Activated CD8-positive, alpha-beta memory T cell treated with anti-CD3 and anti-CD28 coated beads, Interleukin-2, amount 50 U/mL, for 1 hour (primary cell): Measurements from ENCODE around the gene METTL9.
A peak's percentile ranks its signal among the peaks of the same experiment; 100 is the strongest.
"Not testable (repeated sequence)": the region's sequence is repeated elsewhere in the genome, so short reads cannot be mapped to it uniquely, and the experiment has no call there.

Experiments used
- DNase-seq: peaks from one replicate; pipeline ENCODE4 v3.0.0-alpha.2; 2020; ENCODE audit errors: extremely low read depth

METTL9 gene

DNA sequence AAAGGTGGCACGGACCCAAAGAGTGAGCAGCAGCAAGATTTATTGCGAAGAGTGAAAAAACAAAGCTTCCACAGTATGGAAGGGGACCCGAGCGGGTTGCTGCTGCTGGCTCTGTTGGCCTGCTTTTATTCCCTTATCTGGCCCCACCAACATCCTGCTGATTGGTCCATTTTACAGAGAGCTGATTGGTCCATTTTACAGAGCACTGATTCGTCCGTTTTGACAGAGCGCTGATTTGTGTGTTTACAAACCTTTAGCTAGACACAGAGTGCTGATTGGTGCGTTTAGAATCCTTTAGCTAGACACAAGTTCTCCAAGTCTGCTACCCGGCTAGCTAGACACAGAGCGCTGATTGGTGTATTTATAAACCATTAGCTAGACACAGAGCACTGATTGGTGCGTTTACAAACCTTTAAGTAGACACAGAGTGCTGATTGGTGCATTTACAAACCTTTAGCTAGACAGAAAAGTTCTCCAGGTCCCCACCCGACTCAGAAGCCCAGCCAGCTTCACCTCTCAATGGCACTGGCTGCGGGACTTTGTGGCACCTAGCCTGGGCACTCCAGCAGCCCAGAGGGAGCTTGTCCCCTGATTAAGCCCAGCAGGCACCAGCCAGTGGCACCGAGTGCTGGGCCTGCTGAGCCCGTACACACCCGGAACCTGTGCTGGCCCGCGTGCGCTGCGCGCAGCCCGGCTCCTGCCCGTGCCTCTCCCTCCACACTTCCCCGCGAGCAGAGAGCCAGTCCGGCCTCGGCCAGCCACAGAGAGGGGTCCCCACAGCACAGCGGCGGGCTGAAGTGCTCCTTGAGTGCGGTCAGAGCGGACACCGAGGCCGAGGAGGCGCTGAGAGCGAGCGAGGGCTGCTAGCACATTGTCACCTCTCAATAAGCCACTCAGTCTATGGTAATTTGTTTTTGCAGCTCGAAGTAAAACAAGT lies 37.9 kb downstream of the METTL9 start:
- no peak for DNase-seq

DNA sequence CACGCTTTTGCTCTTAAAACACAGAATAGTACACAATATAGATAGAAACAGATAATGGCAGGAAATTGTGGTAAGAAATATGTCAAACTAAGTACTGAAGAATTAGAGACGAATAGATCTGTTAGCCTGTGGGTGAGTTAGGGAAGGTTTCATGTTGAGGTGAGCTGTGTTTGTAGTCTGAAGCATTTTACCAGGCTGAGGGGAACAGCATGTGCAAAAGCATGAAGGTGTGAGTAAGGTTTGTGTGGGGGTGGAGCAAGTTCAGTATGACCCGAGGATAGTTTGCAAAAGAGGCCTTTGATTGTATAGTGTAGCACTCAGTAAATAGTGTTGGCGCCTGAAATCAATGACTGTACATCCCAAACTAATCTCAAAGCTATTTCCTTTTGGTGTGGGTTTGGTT lies 39.2 kb downstream of the METTL9 start:
- no peak for DNase-seq

DNA sequence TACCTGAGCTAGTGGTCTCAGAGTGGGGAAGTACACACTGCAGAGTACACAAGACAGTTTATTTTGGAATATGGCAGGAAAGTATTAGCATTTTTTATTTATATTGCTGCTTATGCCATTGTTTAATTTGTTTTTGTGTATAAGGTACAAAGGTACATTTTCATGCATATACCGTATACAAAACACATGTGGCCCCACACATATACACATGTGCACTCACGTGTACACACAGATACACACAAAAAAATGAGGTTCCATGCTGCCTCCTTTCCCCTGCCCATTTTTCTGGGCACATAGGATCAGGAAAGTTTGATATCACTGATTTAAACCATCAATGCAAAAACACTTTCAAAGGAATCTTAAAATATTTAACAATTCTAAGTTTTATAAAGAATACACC lies 40.1 kb downstream of the METTL9 start:
- no peak for DNase-seq

DNA sequence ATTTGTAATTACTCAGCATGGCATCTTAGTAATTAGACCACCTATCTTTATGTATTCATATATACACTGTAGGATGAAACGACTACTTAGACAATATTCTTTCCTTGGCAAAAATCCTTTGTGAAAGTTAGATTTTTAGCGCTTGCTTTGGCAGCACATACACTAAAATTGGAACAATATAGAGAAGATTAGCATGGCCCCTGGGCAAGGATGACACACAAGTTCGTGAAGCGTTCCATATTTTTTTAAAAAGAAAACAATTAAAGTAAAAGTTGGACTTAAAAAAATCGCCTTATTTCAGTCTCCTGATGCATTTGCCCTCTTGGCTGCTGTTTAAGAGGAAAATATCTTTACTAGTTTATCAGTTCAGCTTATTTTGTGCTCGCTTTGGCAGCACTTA lies 42.5 kb downstream of the METTL9 start:
- no peak for DNase-seq

DNA sequence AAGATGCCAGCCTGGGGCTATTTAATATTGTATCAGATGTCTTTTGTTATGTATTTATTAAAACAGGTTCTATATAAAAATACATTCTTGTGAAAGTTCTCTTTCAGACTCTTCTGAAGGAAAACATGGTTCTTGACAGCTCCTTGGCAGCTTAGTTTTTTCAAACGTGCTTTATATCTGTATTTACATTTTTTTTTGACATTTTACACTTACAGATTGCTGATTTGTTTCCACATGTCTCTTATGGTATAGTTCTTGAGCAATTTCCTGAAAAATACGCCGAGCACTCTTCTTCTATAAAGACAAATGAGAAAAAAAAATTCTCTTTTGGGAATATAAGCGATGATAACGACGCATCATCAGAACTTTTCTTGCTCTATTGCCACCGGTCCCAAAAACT lies 43.5 kb downstream of the METTL9 start:
- no peak for DNase-seq

DNA sequence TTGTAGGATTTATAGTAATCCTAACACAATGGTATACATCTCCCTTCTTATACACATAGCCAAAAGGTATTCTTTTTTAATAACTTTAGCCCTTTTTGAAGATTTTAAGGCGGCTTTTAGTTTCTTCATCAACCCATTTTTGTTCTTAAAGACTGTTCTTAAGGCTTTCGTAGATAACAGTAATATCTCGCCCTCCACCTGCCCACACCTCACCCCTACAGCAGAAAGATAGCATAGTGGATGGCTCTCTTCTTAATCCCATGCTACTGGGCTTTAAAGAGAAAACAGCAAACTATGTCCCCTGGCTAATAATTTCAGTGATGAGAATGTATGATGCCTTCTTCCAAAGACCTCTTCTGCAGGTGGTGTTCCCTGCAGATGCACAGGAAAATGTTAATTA lies 44.4 kb downstream of the METTL9 start:
- DNase-seq: no peak

DNA sequence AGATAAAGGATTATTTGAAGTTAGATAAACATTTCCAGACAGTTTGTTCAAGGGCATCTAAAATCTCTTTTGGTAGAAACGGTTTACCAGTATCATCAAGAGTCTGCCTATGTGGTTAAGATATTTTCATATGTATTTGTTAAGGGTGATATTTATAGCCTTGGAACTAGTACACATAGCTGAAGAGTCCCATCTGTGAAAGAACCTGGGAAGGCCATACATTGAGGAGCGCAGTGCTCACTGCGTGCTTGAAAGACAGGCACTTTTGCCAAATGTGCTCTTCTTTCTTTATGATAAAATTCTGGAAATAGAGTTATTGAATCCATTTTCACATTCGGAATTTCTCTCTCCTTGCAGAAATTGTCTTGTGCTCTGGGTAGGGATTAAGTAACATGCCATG lies 45.3 kb downstream of the METTL9 start:
- DNase-seq: no peak

DNA sequence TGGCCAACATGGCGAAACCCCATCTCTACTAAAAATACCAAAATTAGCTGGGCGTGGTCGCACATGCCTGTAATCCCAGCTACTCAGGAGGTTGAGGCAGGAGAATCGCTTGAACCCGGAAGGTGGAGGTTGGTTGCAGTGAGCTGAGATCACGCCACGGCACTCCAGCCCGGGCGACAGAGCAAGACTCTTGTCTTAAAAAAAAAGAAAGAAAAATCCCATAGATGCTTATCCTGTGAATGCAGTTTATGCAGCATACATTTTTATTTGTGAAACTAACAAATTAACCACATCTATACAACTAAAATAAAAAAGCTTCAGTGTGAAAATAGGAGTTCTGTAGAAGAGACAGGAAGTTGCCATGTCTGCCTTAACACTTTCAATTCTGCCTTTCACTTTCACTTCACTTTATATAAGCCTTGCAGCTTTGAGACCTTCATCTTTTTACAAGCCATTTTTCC lies 45.9 kb downstream of the METTL9 start:
- DNase-seq: no peak

DNA sequence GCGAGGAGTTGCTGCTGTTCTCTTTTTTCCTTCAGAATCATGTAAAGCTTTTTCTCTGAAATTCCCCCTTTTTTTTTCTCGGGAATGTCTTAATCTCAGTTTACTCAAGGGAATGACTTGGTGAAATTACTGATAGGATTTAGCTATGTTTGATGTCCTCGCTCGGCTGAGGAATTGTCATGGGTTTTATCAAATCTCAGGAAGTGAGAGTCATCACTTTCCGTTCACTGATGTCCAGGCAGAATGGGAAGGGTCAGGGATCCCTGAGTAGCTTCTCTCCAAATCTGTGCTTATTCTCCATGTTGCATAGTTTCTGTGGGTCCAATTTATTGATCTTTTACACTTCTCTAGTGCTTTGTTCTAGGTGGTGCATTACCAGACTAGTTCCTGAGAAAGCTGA lies 46.7 kb downstream of the METTL9 start:
- DNase-seq: no peak

DNA sequence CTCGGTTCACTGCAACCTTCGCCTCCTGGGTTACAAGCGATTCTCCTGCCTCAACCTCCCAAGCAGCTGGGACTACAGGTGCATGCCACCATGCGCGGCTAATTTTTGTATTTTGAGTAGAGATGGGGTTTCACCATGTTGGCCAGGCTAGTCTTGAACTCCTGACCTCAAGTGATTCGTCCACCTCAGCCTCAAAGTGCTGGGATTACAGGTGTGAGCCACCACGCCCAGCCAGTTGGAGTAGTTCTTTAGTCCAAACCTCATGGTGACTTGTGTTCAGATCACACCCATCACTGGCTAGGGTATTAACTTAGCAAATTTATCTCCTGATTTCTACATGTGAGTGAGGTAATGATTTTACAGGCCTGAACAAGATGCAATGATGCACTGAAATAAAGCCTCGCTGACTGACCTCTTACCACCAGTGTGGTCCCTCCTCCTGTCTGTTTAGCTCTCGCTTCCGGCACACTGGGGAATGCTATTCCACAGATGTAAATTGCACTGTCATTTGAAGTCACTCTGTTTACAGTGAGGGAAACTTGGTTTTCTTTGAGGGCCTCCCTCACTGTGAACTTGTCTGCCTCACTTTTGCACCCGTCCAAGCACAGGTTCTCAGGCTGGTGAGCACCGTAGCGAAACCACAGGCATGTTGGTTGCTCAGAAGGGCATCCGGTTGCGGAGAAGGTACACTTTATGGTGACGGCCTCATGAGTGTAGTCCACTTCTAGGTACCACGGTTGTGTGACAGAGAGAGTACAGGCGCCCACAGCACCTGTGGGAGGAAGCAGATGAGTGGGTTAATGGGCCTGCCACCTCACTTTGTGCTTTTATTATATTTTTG lies 47.6 kb downstream of the METTL9 start:
- DNase-seq: peak; percentile 50

DNA sequence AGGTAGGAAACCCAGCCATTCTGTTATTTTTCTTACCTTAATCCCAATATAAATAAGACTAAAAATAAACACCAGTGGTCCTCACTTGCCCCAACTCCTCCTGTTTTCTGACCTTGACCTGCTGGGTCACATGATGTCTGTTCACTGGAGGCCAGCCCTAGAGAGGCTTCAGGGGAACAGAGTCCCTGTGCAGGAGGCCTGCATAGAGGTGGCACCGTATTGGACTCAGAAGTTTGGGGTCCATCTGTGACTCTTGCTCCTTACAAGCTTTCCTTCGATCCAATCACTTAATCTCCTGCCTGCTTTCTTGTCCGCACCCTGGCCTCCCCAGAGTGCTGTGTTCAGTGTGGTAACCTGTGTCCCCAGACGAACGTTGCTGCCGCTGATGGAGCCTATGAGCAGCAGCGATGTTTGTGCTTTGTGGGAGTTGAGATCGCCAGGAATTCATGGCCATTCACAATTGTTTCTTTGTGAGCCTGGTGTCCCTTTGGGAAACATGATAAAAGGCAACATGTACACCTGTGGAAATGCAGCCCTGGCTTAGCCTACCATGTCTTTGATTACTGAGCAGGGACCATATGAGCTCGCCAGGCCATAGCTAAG lies 48.3 kb downstream of the METTL9 start:
- DNase-seq: no peak

DNA sequence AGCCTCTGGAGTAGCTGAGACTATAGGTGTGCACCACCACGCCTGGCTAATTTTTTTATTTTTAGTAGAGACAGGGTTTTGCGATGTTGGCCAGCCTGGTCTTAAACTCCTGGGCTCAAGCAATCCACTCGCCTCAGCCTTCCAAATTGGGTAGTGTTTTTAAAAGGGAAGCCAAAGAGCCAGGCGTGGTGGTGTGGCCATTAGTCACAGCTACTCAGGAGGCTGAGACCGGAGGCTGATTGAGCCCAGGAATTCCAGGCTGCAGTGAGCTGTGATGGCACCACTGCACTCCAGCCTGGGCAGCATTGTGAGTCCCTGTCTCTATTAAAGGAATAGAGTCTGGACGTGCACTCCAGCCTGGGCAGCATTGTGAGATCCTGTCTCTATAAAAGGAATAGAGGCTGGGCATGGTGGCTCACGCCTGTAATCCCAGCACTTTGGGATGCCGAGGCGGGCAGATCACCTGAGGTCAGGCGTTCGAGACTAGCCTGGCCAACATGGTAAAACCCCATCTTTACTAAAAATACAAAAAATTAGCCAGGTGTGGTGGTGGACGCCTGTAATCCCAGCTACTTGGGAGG lies 50.5 kb downstream of the METTL9 start:
- DNase-seq: not testable (repeated sequence)

DNA sequence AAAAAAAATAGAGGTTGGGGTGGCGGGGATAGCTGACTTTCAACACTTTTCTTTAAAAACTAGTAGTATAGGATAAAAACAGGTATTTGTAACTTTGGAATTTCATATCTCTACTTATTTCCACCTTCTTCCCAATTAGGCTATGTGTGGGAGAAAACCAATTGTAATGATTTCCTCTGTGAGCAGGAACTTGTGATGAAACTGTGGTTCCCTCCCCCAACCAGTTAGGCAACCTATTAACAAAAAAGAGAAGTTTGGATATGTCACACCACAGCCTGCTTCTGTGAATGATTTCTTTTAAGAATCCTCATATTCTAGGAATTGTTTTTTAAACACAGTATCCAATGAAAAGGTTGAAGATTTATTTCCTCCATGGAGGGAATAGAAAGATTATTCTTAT lies 51.1 kb downstream of the METTL9 start:
- DNase-seq: no peak

DNA sequence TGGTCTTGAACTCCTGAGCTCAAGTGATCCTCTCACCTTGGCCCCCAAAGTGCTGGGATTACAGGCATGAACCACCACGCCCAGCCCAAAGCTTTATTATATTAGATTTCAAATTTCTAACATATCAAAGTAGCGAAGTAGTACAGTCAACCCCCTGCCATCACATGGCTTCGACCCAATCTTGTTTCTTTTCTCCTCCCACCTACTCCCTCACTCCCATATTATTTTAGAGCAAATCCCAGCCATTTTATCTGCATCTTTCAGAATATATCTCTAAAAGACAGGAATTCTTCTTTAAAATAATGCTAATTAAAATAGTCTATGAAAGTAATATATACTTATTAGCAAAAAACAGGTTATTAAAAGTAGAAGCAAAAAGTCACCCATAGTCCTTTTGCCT lies 52.1 kb downstream of the METTL9 start:
- DNase-seq: no peak

DNA sequence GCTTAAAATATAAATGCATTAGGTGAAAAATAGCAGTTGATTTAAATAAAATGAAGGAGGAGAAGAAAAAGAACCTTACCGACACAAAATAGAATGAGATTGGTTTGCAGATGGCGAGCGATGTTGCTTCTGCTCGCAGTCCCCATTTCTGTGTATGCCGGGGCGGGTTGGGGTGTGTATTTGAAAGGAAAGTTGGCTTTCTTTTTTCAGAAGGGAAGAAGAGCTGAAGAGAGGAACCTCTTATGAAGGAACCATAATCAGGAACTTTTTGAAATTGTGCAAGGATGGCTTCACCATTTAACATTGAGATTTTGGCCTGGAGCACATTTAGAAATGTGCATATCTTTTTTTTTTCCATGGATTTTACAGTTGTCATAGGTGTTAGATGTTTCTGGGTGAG lies 53.1 kb downstream of the METTL9 start, which contains the start of gene IGSF6:
Gene IGSF6 (minus strand): TSS at position 156 of the 400 bp plus-strand sequence. CDS start 10 bp downstream, at position 146.
- DNase-seq: no peak

DNA sequence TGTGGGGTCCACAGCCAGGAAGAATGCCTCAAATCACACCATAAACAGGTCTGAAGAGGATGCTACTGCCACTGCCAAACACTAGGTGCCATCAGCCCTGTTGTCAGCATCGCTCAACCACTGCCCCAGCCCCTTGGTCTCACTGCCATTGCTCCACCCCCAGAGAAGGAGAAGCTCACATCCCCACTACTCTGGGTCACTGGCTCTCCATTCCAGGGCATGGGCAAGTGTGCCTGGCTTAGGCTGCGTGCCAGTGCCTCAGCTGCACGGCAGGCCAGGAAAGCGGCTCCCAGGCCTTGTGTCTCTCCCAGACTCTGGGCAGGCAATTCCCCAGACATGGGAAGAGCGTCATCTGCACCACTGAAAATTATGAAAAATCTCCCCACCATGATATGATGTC lies 54.2 kb downstream of the METTL9 start:
- DNase-seq: no peak

DNA sequence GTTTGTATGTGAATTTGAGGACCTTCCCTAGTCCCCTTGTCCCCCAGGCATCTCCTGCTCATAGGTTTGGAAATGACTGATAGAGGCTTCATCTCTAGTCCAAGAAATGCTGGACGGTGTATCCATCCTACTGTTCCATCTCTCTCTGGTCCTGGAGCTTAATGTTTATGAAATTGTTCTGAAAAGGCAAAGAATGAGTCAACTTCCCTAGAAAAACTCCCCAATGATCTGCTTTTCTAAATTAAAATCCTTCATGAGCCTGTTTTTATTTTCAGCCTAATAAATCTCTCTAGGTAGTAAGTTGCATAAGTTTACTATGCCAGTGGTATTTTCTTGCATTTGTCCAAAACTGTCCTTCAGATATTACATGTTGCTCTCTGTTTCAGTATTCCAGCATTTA lies 55.1 kb downstream of the METTL9 start:
- no peak for DNase-seq

DNA sequence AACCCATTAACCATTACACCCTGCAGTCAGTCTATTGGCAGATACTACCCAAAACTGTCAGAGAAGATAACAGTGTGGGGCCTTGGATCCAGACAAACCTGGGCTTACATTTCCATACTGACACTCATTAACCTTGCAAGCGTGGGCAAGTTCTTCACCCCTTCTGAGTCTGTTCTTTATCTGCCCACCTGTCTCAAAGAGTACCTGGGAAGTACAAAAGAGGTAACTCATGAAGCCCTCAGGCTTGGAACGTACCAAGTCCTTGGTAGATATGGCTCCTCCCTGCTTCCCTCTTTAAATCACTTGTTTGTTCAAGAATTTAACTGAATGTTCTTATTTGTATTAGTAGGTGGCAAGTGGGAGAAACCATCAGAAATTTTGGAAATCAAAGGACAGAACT lies 55.5 kb downstream of the METTL9 start:
- DNase-seq: no peak

DNA sequence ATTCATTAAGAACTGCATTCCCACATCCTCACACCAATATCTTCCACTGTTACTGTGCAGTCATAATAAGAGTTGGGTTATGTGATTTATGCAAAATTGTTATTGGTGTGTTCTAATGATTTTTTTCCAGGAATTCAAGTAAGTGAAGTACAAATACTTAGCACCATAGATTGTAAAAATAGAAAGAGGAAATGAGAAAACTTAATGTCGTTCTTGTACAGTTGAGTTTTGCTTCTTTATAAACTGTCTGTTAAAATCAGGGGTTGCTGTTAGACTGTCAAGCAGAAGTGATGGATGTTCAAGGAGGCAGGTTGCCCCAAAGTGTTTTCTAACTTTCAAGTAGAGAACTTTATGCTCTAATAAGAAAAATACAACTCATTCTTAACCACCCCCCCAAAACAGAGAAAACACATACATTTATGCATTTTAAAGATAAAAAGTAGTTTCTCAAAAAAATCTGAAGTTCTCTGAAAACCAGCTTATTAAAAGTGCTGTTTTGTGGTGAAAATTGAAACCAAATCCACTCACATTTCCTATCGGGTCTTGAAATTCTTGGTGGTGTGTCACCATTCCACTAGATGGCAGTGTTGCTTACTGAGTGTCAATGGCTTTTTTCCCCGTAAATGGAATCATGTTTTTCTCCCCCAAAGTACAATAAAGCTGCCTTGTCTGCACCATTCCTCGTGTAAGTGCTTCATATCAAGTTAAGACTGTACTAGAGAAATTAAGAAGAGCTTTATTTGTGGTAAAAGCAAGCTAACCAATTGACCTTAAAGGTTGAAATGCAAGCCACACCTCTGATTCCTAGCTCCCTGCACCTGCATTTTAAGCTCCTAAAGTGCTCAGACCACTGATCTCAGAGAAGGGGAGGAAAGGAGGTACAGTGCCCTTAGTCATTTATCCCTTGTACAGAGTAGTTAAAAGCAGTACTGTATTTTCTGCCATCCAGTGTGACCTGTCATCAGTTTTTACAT lies 57.7 kb downstream of the METTL9 start:
- DNase-seq: no peak

DNA sequence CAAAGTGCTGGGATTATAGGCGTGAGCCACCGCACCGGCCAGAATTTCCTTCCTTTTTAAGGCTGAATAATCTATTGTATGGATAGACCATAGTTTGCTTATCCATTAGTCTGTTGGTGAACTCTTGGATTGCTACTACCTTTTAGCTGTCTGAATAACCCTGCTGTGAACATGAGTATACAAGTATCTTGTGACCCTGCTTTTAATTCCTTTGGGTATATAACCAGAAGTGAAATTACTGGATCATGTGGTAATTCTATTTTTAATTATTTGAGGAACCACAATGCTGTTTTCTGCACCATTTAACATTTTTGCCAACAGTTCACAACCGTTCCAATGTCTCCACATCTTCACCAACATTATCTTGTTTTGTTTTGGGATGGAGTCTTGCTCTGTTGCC lies 59.7 kb downstream of the METTL9 start:
- no peak for DNase-seq
